GM12878 (cell line): Measurements from ENCODE around the gene KLHL25. TPM values are rescaled to one million over a fixed set of nuclear protein-coding genes. Genes with fewer than 3 reads are reported as not detected.

Source experiments
- BCL3 ChIP-seq: IDR thresholded peaks from 2 replicates; pipeline ENCODE4 v1.6.1; 2011; ENCODE audit warnings: borderline replicate concordance, low read depth, mild to moderate bottlenecking, moderate library complexity, low read length; ENCODE audit not compliant: insufficient read depth, poor library complexity, severe bottlenecking
- CEBPZ ChIP-seq: fragments of 150-350 bp; IDR thresholded peaks from 2 replicates; pipeline ENCODE4 v1.6.1; 2016; ENCODE audit warnings: low read depth, low read length
- E2F4 ChIP-seq: IDR thresholded peaks from 2 replicates; pipeline ENCODE4 v1.6.1; 2012; ENCODE audit warnings: low read depth, low read length, improper control_type of control experiment
- EP300 ChIP-seq, 2 experiments: fragments of 150-350 bp in 1 of 2; IDR thresholded peaks; 2 replicates each; pipeline ENCODE4 v1.6.1; 2011 to 2012; ENCODE audit warnings: low read depth in 2 of 2, low read length in 2 of 2, borderline replicate concordance in 1 of 2, improper control_type of control experiment in 1 of 2, inconsistent platforms in 1 of 2; ENCODE audit not compliant: control insufficient read depth in 1 of 2
- IKZF1 ChIP-seq: fragments of 450-650 bp; conservative IDR thresholded peaks from 2 replicates; pipeline ENCODE4 v1.6.1; 2017; ENCODE audit warnings: antibody characterized with exemption, mild to moderate bottlenecking
- IKZF2 ChIP-seq, 2 experiments: fragments of 450-650 bp; IDR thresholded peaks; 2 replicates each; pipeline ENCODE4 v1.6.1; 2017; ENCODE audit warnings: mild to moderate bottlenecking in 2 of 2, moderate library complexity in 2 of 2
- MXI1 ChIP-seq: fragments of 150-350 bp; IDR thresholded peaks from 2 replicates; pipeline ENCODE4 v1.6.1; 2011; ENCODE audit warnings: low read depth, mild to moderate bottlenecking, inconsistent platforms, low read length, improper control_type of control experiment
- NFYA ChIP-seq: IDR thresholded peaks from 2 replicates; pipeline ENCODE4 v1.6.1; 2011; ENCODE audit warnings: low read depth, mild to moderate bottlenecking, low read length, improper control_type of control experiment, borderline replicate concordance
- PBX3 ChIP-seq: IDR thresholded peaks from 2 replicates; pipeline ENCODE4 v1.6.1; 2011; ENCODE audit warnings: mild to moderate bottlenecking, low read depth, low read length, moderate library complexity; ENCODE audit not compliant: insufficient replicate concordance
- RAD21 ChIP-seq: IDR thresholded peaks from 2 replicates; pipeline ENCODE4 v1.6.1; 2011; ENCODE audit warnings: mild to moderate bottlenecking, low read depth, low read length, moderate library complexity; ENCODE audit not compliant: insufficient read depth
- RFX5 ChIP-seq: IDR thresholded peaks from 2 replicates; pipeline ENCODE4 v1.6.1; 2011; ENCODE audit warnings: low read depth, low read length, improper control_type of control experiment
- RUNX3 ChIP-seq: IDR thresholded peaks from 2 replicates; pipeline ENCODE4 v1.6.1; 2012; ENCODE audit warnings: low read length, inconsistent platforms
- SREBF2 ChIP-seq: IDR thresholded peaks from 2 replicates; pipeline ENCODE4 v1.6.1; 2012; ENCODE audit warnings: mild to moderate bottlenecking, low read length
- TCF7 ChIP-seq: IDR thresholded peaks from 2 replicates; pipeline ENCODE4 v1.6.1; 2014; ENCODE audit warnings: antibody characterized with exemption, borderline replicate concordance
- YBX1 ChIP-seq: fragments of 450-650 bp; IDR thresholded peaks from 2 replicates; pipeline ENCODE4 v1.6.1; 2016; ENCODE audit warnings: antibody characterized with exemption
- ZBTB33 ChIP-seq: fragments of 450-650 bp; IDR thresholded peaks from 2 replicates; pipeline ENCODE4 v1.6.1; 2017; ENCODE audit warnings: mild to moderate bottlenecking
- polyA plus RNA-seq, 11 experiments: library from polyadenylated mRNA; depleted of rRNA in 4 of 11; unstranded in 6 of 11; stranded (reverse) in 5 of 11; fragments of >200 nt; fragmentation: Nextera tagmentation in 4 of 11; fragmentation: Illumina TruSeq in 1 of 11; extraction: Ambion mirVana in 4 of 11; extraction: Trizol in 1 of 11; gene quantifications; 1 replicate in 1 of 11; 2 replicates in 10 of 11; pipeline versions ENCODE4 v1.2.1 to v1.2.3, GENCODE V29; 2011 to 2016; ENCODE audit warnings: inconsistent platforms in 2 of 11, missing spikeins in 2 of 11, low read depth in 1 of 11
- total RNA-seq, 4 experiments: library from RNA; depleted of rRNA in 3 of 4; stranded (reverse); fragments of >200 nt in 3 of 4; fragmentation: Illumina TruSeq in 1 of 4; extraction: Trizol in 1 of 4; gene quantifications; 2 replicates each; pipeline versions ENCODE4 v1.2.1 to v1.2.3, GENCODE V29; 2013 to 2021

The KLHL25 gene
- total and polyA plus RNA-seq, 10 of the 15 experiments (the other 5 are each of a cell fraction or from before 2014, with no cell fraction given) = 0.04 to 3.0 (median 2.1) TPM; not detected in 1

GRCh38 chr15:85711580-85712192, 83.0 kb downstream of the KLHL25 start (continued):
- TF ChIP-seq CEBPZ (no peak), YBX1 (no peak), RUNX3 (peak; percentile 76), MXI1 (no peak), RFX5 (no peak), E2F4 (no peak), IKZF2 (IDR thresholded peaks at IDR 0.05) (peak in 1 of 2 experiments; percentile 12; a peak in 1 of 4 replicates), EP300 (IDR thresholded peaks at IDR 0.05; ENCODE audit: borderline replicate concordance in 1 of 2, control insufficient read depth in 1 of 2, low read depth in 2 of 2, low read length in 2 of 2) (no peak), ZBTB33 (no peak), RAD21 (no peak), BCL3 (peak; percentile 43), TCF7 (no peak), SREBF2 (no peak), PBX3 (no peak), NFYA (no peak), IKZF1 (peak; percentile 51; the same call in 1 of the 2 replicates)
